ENCODE data around the gene FILIP1L. TPM values are rescaled to one million over a fixed set of nuclear protein-coding genes. Genes with fewer than 3 reads are reported as not detected.

FILIP1L gene
- total and polyA plus RNA-seq, 2 donors (not counting 1 experiment from before 2014, with no cell fraction given): 0.32 to 0.48 TPM

DNA sequence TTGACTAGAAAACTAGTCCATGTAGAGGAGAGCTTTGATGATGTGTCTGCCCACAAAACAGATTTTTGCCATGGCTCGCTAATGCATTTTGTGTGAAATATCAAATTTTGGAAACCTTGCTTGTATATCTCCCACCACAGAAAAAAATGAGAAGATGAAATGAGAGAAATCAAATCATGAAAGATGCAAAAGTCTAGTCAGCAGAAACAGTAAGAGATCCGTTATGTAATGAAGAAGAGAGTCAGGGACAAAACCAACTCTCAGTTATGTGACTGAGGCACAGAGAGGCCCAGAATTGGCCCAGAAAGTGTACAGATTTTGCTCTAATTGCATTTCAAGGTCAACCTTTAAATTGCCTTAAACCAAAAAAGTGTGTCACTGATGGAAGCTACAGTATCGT is 107.0 kb downstream of the FILIP1L start:
- Mint-ChIP-seq H3K27me3 (no peaks in the 10 kb centered on the region), H3K27ac (no peak overlapping the region), H3K4me3 (no peak overlapping the region), H3K4me1 (peaks cover 31% of the 10 kb centered on the region), H3K9me3 (ENCODE audit: insufficient read depth) (no peaks in the 10 kb centered on the region)
- 100% methylated on average over 1 of the region's 3 CpGs for WGBS (ENCODE audit: insufficient coverage)
- POLR2A ChIA-PET: no interaction called here
- Histone ChIP-seq H3K27me3 (replicated peaks in 1 of 4; ENCODE audit: control extremely low read depth in 1 of 4, control insufficient read depth in 3 of 4, insufficient read depth in 4 of 4, low read length in 3 of 4) (no peaks in the 10 kb centered on the region), H3K4me2 (replicated peaks; ENCODE audit: low read depth, low read length, poor library complexity, severe bottlenecking) (no peak overlapping the region), H3K4me3 (ENCODE audit: control extremely low read depth in 1 of 5, extremely low read depth in 1 of 5, insufficient read depth in 1 of 5, low read depth in 2 of 5, low read length in 4 of 5) (no peak overlapping the region), H3K36me3 (replicated peaks in 1 of 2; ENCODE audit: control extremely low read depth in 1 of 2, control insufficient read depth in 1 of 2, extremely low read depth in 1 of 2, insufficient read depth in 2 of 2, low read length in 1 of 2) (no peaks in the 10 kb centered on the region), H3K79me2 (ENCODE audit: control insufficient read depth, insufficient read depth, low read length) (no peaks in the 10 kb centered on the region), H2AFZ (ENCODE audit: insufficient read depth, low read depth, low read length, poor library complexity, severe bottlenecking) (no peak overlapping the region), H4K20me1 (ENCODE audit: control insufficient read depth, insufficient read depth, low read length, poor library complexity, severe bottlenecking) (no peaks in the 10 kb centered on the region), H3K4me1 (ENCODE audit: control insufficient read depth in 2 of 2, insufficient read depth in 2 of 2, low read length in 2 of 2) (no peaks in the 10 kb centered on the region), H3K27ac (ENCODE audit: low read length in 2 of 2) (no peak overlapping the region), H3K9me3 (ENCODE audit: control extremely low read depth in 1 of 3, control insufficient read depth in 2 of 3, insufficient read depth in 1 of 3, low read length in 2 of 3) (no peaks in the 10 kb centered on the region), H3K9ac (ENCODE audit: low read length) (no peak overlapping the region)
- no peak for TF ChIP-seq EZH2 (IDR thresholded peaks at IDR 0.05; ENCODE audit: borderline replicate concordance, insufficient read depth, low read depth, low read length, poor library complexity, severe bottlenecking)
- TF ChIP-seq, protein P1, sequence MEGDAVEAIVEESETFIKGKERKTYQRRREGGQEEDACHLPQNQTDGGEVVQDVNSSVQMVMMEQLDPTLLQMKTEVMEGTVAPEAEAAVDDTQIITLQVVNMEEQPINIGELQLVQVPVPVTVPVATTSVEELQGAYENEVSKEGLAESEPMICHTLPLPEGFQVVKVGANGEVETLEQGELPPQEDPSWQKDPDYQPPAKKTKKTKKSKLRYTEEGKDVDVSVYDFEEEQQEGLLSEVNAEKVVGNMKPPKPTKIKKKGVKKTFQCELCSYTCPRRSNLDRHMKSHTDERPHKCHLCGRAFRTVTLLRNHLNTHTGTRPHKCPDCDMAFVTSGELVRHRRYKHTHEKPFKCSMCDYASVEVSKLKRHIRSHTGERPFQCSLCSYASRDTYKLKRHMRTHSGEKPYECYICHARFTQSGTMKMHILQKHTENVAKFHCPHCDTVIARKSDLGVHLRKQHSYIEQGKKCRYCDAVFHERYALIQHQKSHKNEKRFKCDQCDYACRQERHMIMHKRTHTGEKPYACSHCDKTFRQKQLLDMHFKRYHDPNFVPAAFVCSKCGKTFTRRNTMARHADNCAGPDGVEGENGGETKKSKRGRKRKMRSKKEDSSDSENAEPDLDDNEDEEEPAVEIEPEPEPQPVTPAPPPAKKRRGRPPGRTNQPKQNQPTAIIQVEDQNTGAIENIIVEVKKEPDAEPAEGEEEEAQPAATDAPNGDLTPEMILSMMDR (IDR thresholded peaks at IDR 0.05): no peak
- ATAC-seq (ENCODE audit: low read depth) (no peak), DNase-seq (no peak)
- intact Hi-C loops (cut with micrococcal nuclease): no loop called here
- CTCF ChIA-PET: no interaction called here

DNA sequence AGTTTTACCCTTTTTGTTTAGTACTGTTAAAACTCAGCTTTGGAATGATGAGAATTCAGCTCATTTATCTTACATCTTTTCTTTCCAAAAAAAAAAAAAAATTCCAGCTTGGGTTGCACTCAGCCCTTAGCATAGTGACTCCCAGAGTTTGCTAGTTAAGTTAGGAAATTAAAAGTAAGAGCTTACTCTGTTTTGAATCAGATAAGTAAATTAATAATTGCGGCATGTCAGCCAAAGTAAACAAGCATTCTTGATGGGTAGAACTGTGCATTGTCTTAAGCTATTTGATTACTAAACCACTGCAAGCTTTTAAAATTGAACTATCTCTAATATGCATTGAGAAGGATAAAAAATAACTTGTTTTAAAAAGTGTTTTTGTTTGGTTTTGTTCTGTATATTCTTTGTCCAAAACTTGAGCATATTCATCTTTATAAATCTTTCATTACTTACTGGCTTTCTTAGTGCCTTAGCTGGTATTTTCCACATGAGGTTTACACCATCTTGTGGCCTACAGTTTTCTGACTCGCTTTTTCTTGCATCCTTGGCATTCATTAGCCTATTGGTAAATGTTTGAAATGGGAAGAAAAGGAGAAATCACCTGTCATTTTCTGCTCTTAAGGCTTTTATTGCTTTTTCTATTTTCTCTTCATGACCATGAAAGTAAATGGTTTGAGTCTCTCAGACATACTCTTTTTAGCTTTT is 107.6 kb downstream of the FILIP1L start:
- Histone ChIP-seq H2AFZ (ENCODE audit: insufficient read depth, low read depth, low read length, poor library complexity, severe bottlenecking) (no peak overlapping the region), H3K27me3 (replicated peaks in 1 of 4; ENCODE audit: control extremely low read depth in 1 of 4, control insufficient read depth in 3 of 4, insufficient read depth in 4 of 4, low read length in 3 of 4) (no peaks in the 10 kb centered on the region), H3K36me3 (replicated peaks in 1 of 2; ENCODE audit: control extremely low read depth in 1 of 2, control insufficient read depth in 1 of 2, extremely low read depth in 1 of 2, insufficient read depth in 2 of 2, low read length in 1 of 2) (no peaks in the 10 kb centered on the region), H3K9ac (ENCODE audit: low read length) (no peak overlapping the region), H3K4me3 (ENCODE audit: control extremely low read depth in 1 of 5, extremely low read depth in 1 of 5, insufficient read depth in 1 of 5, low read depth in 2 of 5, low read length in 4 of 5) (no peak overlapping the region), H4K20me1 (ENCODE audit: control insufficient read depth, insufficient read depth, low read length, poor library complexity, severe bottlenecking) (no peaks in the 10 kb centered on the region), H3K79me2 (ENCODE audit: control insufficient read depth, insufficient read depth, low read length) (no peaks in the 10 kb centered on the region), H3K9me3 (ENCODE audit: control extremely low read depth in 1 of 3, control insufficient read depth in 2 of 3, insufficient read depth in 1 of 3, low read length in 2 of 3) (no peaks in the 10 kb centered on the region), H3K4me2 (replicated peaks; ENCODE audit: low read depth, low read length, poor library complexity, severe bottlenecking) (no peak overlapping the region), H3K27ac (ENCODE audit: low read length in 2 of 2) (no peak overlapping the region), H3K4me1 (ENCODE audit: control insufficient read depth in 2 of 2, insufficient read depth in 2 of 2, low read length in 2 of 2) (no peaks in the 10 kb centered on the region)
- ATAC-seq (ENCODE audit: low read depth) (no peak), DNase-seq (no peak)
- Mint-ChIP-seq H3K4me3 (no peak overlapping the region), H3K9me3 (ENCODE audit: insufficient read depth) (no peaks in the 10 kb centered on the region), H3K27ac (no peak overlapping the region), H3K27me3 (no peaks in the 10 kb centered on the region), H3K4me1 (peaks cover 33% of the 10 kb centered on the region)
- intact Hi-C loops (cut with micrococcal nuclease): no loop called here
- ChIA-PET CTCF (no interaction called here), POLR2A (no interaction called here)
- no CpG with 5 or more reads among the region's 2 CpGs for WGBS (ENCODE audit: insufficient coverage)
- TF ChIP-seq EZH2 (IDR thresholded peaks at IDR 0.05; ENCODE audit: borderline replicate concordance, insufficient read depth, low read depth, low read length, poor library complexity, severe bottlenecking): no peak
- TF ChIP-seq, protein P1 (IDR thresholded peaks at IDR 0.05): no peak

All from B cell (primary cell).